NCI-H524 treated with DMSO at 0.1 percent for 48 hours (cell line): ENCODE data around the gene TRAF3IP3.

Experiments
- DNase-seq: peaks from one replicate; lab custom pipeline; 2025; lab: John Stamatoyannopoulos, UW

TRAF3IP3 gene

DNA sequence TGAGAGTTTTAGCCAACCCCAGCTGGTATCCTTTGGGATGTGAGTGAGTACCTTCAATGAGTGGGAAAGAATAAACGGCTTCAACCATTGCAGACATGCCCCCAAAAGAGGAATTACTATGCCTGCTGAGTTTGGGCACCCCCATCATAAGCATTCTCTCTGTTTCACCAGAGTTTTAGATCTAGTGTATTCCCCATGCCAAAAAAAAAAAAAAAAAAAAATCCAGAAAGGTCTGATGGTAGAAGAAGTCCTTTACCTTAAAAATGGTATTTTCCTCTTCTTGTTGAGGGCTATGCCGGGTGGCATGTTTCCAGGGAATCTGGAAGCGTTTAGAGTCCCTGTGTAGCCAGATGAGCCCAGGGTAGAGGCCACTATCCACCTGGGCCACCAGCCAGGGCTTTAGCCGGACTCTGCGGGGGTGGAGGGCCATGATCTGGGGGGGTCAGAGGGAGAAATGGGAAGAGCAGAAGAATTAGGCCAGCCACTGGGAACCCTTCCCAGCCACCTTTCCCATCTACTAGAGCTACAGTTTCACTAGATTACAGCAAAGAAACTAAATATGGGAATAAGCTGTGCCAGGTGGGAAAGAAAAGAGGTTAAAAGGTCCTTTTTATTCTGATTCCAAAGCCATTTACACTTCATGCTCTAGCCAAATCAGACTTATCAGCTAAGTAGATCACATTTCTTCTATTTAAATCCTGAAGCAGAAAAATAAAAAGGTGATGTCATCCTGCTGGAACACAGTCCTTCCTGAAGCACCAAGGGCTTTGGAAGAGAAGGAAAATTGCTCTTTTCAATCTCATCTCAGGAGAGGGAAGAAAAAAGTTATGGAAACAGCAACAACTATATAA lies 45.4 kb downstream of the TRAF3IP3 start:
- DNase-seq: no peak

DNA sequence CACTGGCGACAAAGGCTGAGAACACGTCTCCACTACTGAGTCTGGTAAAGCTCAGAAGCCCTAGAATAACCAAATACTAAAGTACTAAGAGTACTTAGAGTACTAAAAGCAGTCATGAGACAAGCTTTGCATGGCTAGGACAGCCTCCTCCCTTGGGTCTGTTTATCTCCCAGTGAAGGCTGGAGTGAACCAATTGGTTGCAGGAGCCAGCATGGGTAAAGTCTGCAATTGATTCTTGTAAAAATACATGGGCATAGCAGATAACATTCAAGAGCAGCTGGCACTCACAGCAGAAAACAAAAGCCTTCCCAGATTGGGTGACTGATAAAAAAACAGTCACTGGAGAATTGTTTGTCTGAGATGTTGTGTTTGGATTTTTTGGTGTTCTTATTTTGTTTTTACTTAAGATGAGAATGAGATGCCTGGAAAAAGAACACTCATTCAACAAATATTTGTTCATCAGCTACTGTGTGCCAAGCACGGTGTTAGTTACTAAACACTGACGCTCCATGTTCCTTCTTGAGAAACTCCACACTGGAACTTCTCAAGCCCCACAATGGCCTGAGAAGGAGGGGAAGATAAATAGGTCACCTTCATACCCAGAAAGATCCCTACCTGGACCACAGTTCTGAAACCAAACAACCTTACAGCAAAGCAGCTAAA lies 46.4 kb downstream of the TRAF3IP3 start:
- no peak for DNase-seq

DNA sequence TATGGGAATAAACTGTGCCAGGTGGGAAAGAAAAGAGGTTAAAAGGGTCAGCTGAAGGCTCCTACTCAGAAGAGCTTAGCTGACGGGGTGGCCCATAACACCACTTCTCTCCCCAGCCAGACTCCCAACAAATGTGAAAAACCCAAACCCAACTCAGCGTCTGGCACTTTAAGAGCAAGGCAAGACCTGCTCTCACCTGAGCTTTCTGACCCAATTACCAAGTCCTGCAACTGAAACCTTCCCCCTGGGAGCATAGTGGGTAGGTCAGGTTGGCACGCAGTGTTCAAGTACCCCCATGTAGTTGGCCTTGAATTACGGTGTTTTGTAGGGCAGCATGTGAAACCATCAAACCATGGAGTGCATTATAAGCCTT lies 46.9 kb downstream of the TRAF3IP3 start:
- DNase-seq: no peak

DNA sequence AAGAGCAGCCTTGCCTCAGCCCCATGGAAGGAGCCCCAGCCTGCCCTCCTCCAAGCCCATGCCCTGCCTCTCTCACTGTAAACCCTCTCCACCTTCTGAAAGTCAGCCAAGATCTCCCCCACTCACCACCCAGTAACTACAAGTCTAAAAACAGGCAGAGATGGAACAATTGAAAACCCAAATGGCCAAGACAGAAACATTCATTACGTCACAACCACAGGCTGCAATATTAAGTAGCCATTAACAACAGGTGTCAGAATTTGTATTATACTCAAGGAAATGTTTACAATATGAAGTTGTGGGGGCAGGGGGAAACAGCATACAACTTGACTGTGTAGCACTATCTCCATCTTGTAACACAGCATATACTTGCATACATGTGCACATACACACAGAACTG lies 47.7 kb downstream of the TRAF3IP3 start:
- no peak for DNase-seq

- no peak for DNase-seq
Observed at GRCh38 chr1:209805341-209805781, 49.5 kb downstream of the TRAF3IP3 start.

DNA sequence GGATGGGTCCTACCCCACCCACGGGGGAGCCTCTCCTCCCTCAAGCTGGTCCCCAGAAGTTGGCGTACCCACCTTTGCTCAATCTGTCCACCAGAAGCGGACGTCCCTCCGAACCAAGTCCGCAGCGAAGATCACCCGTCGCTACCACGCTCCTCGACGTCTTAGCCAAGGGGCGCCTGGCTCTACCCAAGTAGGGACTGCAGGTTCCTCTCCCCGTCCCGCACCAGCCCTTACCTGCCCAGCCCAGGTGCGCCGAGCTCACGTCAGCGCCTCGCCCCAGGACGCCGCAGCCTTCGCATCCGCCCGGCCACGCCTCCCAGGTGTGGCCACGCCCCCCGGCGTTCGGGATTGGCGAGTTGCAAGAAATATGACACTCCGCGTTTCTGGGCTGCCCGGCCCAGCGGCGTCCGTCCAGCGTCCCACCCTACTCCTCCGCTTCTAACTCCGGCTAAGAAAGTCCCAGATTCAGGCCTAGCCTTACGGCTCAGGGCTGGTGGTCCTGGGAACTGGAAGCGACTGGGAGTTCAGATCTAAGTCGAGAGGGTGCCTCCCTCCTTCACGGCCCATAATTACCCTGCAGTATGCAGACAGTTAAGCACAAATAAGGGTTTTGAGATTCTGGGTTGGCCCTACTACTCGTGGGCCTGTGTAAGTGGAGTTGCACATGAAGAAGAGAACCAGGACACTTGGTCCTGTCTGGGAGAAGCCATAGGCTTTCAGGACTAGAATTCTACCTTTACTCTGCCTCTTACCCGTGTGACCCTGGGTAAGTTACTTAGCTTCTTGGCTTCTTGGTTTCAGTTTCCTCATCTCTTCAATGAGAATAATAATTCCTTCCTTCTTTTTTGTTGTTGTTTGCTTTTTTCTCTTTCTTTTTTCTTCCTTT lies 50.3 kb downstream of the TRAF3IP3 start, which contains the start of gene IRF6:
IRF6 (minus strand) TSS at position 268 of the 886 bp plus-strand sequence. CDS start 4,729 bp downstream, outside the sequence.
- DNase-seq: no peak

- no peak for DNase-seq
Observed at GRCh38 chr1:209807509-209807908, 51.7 kb downstream of the TRAF3IP3 start.

DNA sequence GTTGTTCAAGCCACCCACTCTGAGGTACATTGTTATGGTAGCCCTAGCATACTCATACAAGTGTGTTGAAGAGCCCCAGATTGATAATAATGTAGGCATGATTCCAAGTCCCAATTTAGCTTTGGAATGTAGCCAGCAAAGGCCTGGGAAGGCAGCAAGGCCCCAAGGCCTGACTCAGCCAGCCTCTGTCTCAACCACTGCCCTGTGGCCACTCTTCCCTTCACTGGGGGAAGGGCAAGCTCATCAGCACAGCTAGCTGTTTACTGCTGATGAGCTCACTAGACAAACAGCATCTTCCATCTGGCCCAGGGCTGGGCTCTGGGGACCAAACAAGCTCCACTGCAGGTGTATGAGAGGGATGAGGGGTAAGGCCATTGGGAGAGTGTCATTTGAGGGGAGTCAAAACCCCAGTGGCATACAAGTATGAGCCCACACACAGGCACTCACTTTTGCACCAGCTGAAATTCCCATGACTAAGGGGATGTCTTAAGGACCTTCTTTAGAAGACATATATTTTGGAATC lies 52.3 kb downstream of the TRAF3IP3 start:
- no peak for DNase-seq

DNA sequence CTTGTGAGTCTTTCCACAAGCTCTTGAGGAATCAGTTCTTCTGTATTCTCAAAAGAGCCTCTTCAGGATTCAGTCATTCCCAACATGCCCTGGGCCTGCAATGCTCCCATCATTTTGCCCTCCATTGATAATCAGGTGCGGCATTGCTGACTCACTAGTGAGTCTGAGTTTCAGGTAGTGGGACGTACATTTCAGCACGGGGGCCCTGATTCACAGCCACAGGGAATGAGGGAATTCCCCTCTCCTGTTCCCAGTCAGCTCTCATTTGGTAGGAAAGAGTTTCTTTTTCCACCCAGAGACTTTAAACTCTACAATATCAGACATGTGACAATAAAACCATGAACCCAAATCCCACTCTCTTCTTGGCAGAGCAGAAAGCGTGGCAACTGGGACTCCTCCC lies 53.8 kb downstream of the TRAF3IP3 start:
- DNase-seq: no peak

- no peak for DNase-seq
Observed at GRCh38 chr1:209810783-209811182, 54.9 kb downstream of the TRAF3IP3 start.

DNA sequence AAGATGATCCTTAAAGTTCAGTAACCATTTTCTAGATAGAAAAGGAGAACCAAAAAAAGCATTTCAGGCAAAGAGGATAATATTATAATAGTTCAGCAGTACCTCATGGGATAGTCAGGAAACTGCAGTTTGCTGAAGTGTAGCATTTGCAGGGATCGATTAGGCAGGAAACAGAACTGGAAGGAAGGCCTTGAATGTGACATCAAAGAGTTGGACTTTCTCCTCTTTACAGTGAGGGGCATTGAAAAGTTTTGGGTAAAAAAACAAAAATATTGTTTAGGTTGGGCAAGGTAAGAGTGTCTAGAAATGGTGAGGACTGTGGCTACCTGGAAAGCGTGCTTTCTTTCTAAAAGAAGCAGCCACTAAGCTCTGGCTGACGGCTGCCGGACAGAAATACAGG lies 58.0 kb downstream of the TRAF3IP3 start:
- no peak for DNase-seq

GRCh38 chr1:209815490-209815889 lies 59.6 kb downstream of the TRAF3IP3 start:
- DNase-seq: no peak

GRCh38 chr1:209815931-209816341 lies 60.1 kb downstream of the TRAF3IP3 start:
- DNase-seq: no peak

- DNase-seq: no peak
Observed at GRCh38 chr1:209816923-209817322, 61.1 kb downstream of the TRAF3IP3 start.

- DNase-seq: no peak
Observed at GRCh38 chr1:209817691-209818090, 61.8 kb downstream of the TRAF3IP3 start.

- no peak for DNase-seq
Observed at GRCh38 chr1:209819058-209819457, 63.2 kb downstream of the TRAF3IP3 start.

- DNase-seq: no peak
Observed at GRCh38 chr1:209820986-209821385, 65.1 kb downstream of the TRAF3IP3 start.

GRCh38 chr1:209822706-209823105 lies 66.9 kb downstream of the TRAF3IP3 start:
- DNase-seq: no peak

- DNase-seq: no peak
Observed at GRCh38 chr1:209823143-209824041, 67.5 kb downstream of the TRAF3IP3 start.

DNA sequence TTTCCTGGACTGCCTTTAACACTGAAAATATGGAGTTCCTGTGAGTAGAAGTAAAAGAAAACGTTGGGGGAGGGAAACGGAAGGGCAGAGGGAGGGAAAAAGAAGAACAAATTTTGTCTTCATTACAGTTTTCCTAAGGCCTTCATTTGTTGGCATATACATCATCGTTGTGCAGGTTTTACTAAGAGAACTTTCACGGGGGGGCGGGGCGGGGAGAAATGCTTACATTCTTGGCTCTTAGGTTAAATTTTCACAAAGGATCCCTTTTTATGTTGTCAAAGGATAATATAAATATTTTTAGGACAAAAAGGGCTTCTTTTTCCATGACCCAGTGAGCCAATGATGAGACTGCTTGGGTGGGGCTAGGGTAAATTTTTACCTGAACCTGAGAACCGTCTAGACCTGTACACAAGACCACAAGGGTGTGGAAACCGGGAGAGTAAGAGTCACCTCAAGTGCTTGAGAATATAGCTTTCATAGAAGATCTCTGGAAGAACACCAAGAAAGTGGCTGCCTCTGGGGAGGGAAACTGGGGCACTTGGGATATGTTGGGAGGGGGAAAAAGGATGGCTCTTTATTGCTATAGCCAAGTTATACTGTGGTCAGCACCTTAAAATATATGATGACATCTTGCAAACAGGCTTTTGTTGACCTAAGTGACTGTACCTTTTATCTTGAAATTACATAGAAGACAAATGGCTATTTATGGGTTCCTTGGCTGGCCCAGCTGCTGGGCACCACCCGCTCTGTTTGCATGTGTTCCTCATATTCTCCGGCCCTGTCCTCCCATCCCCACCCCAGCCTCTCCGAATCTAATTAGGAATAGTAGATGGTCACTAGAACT lies 70.0 kb downstream of the TRAF3IP3 start:
- DNase-seq: no peak
